SK-N-MC (cell line): ENCODE data around the gene LDLRAP1.

Experiments used
- DNase-seq: peaks from one replicate; pipeline ENCODE4 v3.0.0-alpha.2; 2011; ENCODE audit warnings: low read depth, low spot score
- H3K27ac ChIP-seq: fragments of 200-600 bp; sonication (generic); 2 replicates; pipeline ENCODE4 v1.5.1; 2016; ENCODE audit warnings: mixed run types
- H3K36me3 ChIP-seq: fragments of 200-600 bp; sonication (generic); 2 replicates; pipeline ENCODE4 v1.6.1; 2017; ENCODE audit warnings: antibody characterized with exemption, low read length, mixed read lengths; ENCODE audit not compliant: insufficient read depth
- H3K4me3 ChIP-seq: fragments of 200-600 bp; sonication (generic); 2 replicates; pipeline ENCODE4 v1.5.1; 2016
- H3K9ac ChIP-seq: fragments of 200-600 bp; sonication (generic); 2 replicates; pipeline ENCODE4 v1.8.0; 2017; ENCODE audit warnings: mixed run types, mixed read lengths; ENCODE audit not compliant: insufficient read length
- H3K9me3 ChIP-seq: fragments of 200-600 bp; sonication (generic); 2 replicates; pipeline ENCODE4 v1.6.1; 2017; ENCODE audit warnings: low read depth, mild to moderate bottlenecking, antibody characterized with exemption, low read length, moderate library complexity, mixed read lengths
- EZH2 ChIP-seq: fragments of 200-600 bp; sonication (generic); IDR thresholded peaks from one replicate; pipeline ENCODE4 v1.6.1; 2017; ENCODE audit warnings: antibody characterized with exemption
- FOXP2 ChIP-seq: optimal IDR thresholded peaks from 2 replicates; pipeline ENCODE3; 2011; ENCODE audit warnings: mild to moderate bottlenecking, moderate library complexity; ENCODE audit not compliant: insufficient read depth; ENCODE audit errors: extremely low read length, control extremely low read depth
- POLR2AphosphoS5 ChIP-seq: IDR thresholded peaks from 2 replicates; pipeline ENCODE4 v1.6.1; 2012; ENCODE audit warnings: mild to moderate bottlenecking, low read depth, low read length, borderline replicate concordance

LDLRAP1 gene

DNA sequence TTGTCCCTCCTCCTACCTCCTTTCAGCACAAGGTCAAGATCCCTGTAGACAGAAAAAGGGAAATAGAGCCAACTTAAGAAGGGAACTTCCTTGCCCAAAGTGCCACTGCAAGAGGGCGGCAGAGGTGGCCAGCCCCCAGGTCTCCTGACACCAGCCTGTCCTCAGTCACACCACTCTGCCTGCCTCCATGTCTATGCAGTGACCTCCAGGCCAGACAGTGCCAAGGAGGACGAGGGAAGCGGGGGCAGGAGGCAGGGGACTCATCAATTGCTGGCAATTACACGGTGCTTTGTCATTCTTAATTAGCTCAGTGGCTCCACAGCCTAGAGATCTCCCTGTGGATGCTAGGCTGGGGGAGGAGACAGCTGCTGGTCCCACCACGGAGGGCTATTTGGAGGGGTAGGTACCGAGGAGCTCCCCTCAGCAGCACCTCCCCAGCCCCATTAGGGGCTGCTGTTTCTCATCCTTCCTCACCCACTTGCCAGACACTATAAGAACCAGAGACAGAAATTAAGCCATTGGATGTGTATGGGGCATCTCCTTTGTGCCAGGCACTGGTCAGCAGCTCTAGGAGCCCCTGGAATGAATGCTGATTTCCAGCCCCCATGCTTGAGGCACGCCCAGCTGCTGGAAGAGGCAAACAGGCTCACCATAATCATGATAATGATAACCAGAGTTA, 6.1 kb upstream of the LDLRAP1 start:
- TF ChIP-seq POLR2AphosphoS5: no peak
- TF ChIP-seq FOXP2: no peak
- TF ChIP-seq EZH2: no peak
- Histone ChIP-seq H3K9ac (no peak overlapping the region), H3K27ac (no peak overlapping the region), H3K9me3 (no peaks in the 10 kb centered on the region), H3K4me3 (no peak overlapping the region), H3K36me3 (no peaks in the 10 kb centered on the region)
- no peak for DNase-seq

DNA sequence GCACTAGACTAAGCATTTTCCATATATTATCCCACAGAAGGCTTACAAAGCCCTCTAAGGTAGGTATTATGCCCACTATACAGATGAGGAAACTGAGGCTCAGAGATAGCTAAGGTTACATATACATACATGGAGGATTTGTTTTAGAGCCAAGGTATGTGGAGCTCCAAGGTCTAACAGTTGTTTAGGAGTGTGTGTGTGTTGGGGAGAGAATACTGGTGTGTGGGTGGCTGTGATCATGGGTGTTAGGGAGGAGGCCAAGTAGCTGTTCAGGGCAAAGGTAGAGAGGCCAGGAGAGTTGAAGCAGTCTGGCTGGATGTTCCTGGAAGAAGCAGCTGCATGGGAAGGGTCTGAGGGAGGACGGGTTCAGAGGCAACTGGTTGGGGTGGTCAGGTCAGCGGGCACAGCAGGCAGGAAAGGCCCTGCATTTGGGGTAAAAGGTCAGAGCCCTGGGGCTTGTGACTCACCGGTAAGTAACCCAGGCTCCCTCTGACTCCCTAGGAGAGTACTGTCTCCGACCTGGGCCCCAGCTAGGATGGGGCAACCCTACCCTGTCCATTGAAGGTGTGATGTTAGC, 5.1 kb upstream of the LDLRAP1 start:
- no peaks in the 10 kb centered on the region for H3K36me3 ChIP-seq
- TF ChIP-seq POLR2AphosphoS5 (no peak), FOXP2 (no peak), EZH2 (no peak)
- no peak for DNase-seq
- no peak overlapping the region for H3K27ac ChIP-seq
- no peak overlapping the region for H3K4me3 ChIP-seq
- no peaks in the 10 kb centered on the region for H3K9me3 ChIP-seq
- H3K9ac ChIP-seq: no peak overlapping the region

DNA sequence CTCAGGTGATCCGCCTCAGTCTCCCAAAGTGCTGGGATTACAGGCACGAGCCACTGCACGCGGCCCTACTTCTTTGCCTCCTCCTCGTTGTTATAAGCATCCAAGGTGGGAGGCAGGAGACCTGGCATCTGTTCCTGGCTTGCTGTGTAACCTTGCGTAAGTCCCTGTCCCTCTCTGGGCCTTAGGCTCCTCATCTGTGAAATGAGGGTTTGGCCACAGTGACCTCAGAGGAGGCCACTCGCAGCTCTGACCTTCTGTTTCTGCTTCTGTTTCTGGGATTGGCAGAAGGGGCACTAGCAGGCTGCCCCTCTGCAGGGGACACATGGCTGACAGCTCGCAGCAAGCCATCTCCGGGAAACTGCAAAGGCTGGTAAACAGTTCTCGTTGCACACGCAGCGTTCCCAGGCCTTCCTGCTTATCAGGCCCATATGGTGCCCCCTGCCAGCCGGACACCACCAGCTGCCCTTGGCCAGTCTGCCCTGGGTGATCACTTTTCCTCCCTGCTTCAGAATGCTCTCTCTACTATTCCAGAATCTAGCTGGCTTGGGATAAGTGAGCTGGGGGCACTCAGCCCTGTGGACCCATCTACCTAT, 2.6 kb upstream of the LDLRAP1 start:
- Histone ChIP-seq H3K27ac (no peak overlapping the region), H3K9ac (no peak overlapping the region), H3K36me3 (no peaks in the 10 kb centered on the region), H3K4me3 (no peak overlapping the region), H3K9me3 (no peaks in the 10 kb centered on the region)
- TF ChIP-seq EZH2 (no peak), POLR2AphosphoS5 (no peak), FOXP2 (no peak)
- DNase-seq: no peak

DNA sequence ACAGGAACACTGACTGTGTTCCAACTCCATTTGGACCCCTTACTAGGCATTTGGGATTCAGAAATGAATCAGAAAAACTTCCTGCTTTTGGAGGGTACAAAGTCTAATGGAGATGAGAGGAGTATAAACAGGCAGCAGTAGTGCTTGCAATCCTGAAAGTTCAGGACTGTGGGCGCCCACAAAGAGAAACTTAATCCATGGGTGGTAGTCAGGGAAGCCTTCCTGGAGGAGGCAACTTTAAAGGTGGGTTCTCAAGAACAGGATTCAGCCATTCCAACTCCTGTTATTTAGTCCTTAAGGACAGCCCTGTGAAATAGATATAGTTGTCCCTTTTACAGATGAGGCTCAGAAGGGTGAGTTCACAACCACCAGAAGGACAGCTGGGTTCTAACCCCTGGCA, 2.0 kb upstream of the LDLRAP1 start:
- Histone ChIP-seq H3K36me3 (no peaks in the 10 kb centered on the region), H3K4me3 (no peak overlapping the region), H3K27ac (no peak overlapping the region), H3K9me3 (no peaks in the 10 kb centered on the region), H3K9ac (no peak overlapping the region)
- no peak for DNase-seq
- TF ChIP-seq POLR2AphosphoS5: no peak
- no peak for TF ChIP-seq FOXP2
- no peak for TF ChIP-seq EZH2

DNA sequence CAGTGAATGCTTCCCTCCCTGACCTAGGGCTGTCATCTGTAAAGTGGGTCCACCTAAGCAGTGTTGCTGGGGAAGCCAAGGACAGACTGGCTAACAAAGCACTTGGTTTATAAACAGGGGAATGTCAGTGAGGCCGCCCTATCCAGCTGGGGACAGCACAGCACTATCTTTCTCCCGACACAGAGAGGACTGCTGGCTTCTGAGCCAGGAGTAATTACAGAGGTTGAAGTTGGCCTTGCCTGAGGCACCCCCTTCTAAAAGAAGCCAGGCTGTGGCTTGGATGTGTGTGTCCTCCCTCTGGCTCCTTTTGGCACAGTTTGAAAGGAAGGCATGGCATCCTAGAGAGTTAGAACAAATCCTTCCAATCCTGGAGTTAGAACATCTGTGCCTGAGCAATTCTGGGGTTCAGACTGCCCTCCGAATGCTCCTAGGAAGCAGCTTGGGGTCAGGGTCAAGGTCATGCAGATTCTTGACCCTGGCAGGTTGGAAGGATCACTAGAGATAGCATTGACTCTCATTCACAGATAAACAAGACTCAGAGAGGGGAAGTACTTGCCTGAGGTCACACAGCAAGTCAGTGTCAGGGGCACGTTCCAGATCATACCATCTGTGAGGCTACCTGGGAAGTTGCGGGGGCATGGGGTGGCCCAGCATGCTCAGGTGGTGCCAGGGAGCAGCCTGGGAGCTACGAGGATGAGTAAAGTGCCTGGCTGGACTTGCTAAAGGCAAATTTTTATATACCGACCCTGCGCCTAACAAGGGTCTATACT, 1.3 kb upstream of the LDLRAP1 start:
- H3K9ac ChIP-seq: no peak overlapping the region
- H3K27ac ChIP-seq: no peak overlapping the region
- H3K9me3 ChIP-seq: no peaks in the 10 kb centered on the region
- H3K36me3 ChIP-seq: no peaks in the 10 kb centered on the region
- H3K4me3 ChIP-seq: no peak overlapping the region
- TF ChIP-seq EZH2: no peak
- no peak for TF ChIP-seq FOXP2
- no peak for TF ChIP-seq POLR2AphosphoS5
- no peak for DNase-seq

DNA sequence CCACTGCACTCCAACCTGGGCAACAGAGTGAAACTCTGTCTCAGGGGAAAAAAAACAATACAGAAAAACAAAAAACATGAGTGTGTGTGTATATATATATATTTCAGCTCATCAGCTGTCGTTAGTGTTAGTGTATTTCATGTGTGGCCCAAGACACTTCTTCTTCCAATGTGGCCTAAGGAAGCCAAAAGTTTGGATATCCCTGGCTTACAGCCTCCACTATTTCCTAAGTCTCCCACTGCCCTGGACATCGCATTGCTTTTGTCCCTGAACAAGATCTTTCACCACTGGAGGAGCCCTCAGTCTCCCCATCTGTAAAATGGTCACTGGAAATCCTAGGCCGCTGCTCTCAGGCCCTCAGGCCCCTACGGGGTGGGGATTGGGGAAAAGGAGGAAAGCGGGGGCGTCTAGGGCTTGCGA, 391 bp upstream of the LDLRAP1 start:
- no peaks in the 10 kb centered on the region for H3K9me3 ChIP-seq
- no peak overlapping the region for H3K27ac ChIP-seq
- H3K9ac ChIP-seq: no peak overlapping the region
- H3K4me3 ChIP-seq: peak overlapping the region; percentile 90
- DNase-seq: no peak
- TF ChIP-seq FOXP2: no peak
- no peak for TF ChIP-seq EZH2
- no peak for TF ChIP-seq POLR2AphosphoS5
- no peaks in the 10 kb centered on the region for H3K36me3 ChIP-seq

DNA sequence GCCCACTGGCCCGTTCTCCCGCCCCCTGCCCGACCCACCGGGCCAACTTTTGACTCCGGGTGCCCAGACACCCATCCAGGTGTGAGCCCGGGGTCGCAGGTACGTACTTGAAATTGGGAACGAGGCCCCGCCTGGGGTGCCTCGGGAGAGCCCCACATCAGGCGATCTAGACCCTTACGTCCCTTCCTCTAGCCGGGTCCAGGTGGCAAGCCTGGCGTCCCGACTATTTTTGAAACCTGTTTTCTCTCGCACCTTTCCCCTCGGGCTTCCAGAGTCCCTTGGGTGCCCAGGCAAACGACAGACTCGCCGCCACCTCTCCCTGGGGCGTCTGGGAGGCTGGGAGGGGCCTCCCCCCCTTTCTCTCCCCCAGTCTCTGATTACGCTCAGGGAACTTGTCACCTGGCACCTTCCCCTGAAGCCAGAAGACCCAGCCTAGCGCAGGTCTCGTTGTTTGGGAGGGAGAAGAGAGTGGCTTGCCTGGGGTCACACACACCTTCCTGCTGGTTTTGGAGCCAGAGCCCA, 898 bp downstream of the LDLRAP1 start:
- DNase-seq: no peak
- TF ChIP-seq EZH2: no peak
- TF ChIP-seq FOXP2: no peak
- no peak for TF ChIP-seq POLR2AphosphoS5
- Histone ChIP-seq H3K9ac (peak overlapping the region; percentile 83), H3K4me3 (peak overlapping the region; percentile 90), H3K36me3 (no peaks in the 10 kb centered on the region), H3K27ac (no peak overlapping the region), H3K9me3 (no peaks in the 10 kb centered on the region)

DNA sequence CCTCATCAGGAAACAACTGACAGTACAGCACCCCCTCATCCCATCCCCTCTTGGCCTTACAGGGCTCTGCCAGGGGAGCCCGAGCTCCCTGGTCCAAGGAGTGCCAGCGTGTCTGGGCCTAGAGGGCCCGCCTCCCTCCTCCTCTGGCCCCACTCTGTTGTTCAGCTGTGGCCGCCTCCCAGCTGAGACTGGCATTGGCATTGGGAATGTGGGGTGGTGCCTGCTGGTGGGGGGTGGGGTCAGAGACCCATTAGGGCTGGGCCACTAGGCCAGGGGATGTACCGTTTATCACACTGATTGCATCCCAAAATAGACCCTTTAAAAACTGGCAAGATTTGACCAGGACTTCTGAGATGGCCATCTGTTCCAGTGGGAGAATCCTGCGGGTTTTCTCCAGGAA, 1.4 kb downstream of the LDLRAP1 start:
- H3K4me3 ChIP-seq: peak overlapping the region; percentile 90; the same call in 1 of the 2 replicates
- TF ChIP-seq EZH2 (no peak), FOXP2 (no peak), POLR2AphosphoS5 (no peak)
- H3K27ac ChIP-seq: no peak overlapping the region
- DNase-seq: no peak
- no peak overlapping the region for H3K9ac ChIP-seq
- no peaks in the 10 kb centered on the region for H3K36me3 ChIP-seq
- H3K9me3 ChIP-seq: no peaks in the 10 kb centered on the region

DNA sequence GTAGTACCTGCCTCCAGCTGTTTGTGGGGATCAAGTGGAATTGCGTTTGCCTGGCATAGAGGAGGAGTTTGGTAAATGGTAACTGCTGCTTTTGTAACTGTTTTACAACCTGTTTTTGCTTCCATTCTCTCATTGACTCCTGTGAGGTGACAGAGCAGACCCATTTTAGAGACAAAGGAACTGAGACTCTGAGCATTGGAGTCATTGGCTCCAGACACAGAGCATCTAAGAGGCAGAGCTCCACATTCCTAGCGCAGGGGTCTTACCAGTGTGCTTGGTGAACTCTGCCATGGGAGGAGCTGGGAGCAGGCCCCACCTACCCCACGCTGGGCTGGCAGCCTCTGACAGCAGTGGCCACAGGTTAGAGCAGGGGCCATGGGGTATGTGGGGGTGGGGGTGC, 2.4 kb downstream of the LDLRAP1 start:
- Histone ChIP-seq H3K9me3 (no peaks in the 10 kb centered on the region), H3K9ac (no peak overlapping the region), H3K27ac (no peak overlapping the region), H3K4me3 (no peak overlapping the region), H3K36me3 (no peaks in the 10 kb centered on the region)
- no peak for DNase-seq
- TF ChIP-seq FOXP2: no peak
